Colon (tissue), 2 donors: Measurements from ENCODE around the gene STAM.
"Not testable (repeated sequence)": the region's sequence is repeated elsewhere in the genome, so short reads cannot be mapped to it uniquely, and the experiment has no call there.

ENCODE experiments used
- FAIRE-seq: peaks from 2 replicates; lab custom pipeline; 2012; peaks lifted over from hg19 to GRCh38; lab: Jason Lieb, UNC
- donor health status: control.
- donor health status: control.

The STAM gene

DNA sequence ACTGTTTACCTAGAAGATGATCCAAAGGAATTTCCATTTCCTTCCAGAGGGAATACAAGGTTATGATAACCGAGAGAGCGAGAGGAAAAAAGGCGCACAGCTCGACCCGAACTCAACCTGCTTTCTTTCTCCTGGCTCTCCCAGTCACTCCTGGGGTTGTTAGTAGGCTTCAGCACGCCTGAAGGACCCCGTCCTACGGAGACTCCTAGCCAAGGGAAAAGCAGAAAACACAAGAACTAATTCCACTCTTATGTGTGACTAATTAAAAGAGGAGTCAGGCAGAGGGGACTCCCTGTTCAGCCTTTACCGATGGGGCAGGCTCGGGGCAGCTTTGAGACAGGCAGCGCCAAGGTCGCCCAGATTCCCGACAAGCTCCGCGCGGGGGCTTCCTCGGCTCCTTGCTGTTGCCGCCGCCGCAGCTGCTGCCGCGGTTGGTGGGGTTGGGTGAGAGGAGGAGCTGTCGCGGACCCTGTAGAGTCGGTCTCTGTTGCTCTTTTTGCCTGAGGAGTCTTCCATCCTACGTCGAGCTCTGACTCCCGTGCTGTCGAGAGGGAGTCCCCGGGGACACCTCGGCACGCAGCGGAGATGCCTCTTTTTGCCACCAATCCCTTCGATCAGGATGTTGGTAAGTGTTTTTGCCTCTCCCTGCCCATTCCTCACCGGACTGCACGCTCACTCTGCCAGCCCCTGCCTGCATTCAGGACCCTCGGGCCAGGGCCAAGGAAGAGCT, at the start of gene STAM:
TSS of gene STAM (plus strand) at position 397 of the 730 bp plus-strand sequence. CDS start at position 586, 189 bp downstream.
- FAIRE-seq = no peak

DNA sequence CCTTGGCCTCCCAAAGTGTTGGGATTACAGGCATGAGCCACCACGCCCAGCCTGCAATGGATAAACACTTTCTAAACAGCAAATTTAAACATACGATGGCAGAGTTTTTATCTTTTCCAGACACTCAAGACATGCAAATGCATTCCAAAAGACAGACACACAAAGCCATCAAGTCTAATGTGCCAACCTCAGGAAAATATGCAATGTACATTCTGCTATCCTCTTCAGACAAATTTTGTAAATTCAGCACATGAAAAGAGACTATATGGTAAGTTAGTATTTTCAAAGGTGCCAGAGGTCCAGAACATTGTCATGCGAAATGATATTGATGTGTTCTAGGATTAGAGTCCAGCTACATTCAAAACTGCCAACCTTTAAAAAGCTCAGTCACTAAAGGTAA, 46.6 kb upstream of the STAM start:
- no peak for FAIRE-seq

DNA sequence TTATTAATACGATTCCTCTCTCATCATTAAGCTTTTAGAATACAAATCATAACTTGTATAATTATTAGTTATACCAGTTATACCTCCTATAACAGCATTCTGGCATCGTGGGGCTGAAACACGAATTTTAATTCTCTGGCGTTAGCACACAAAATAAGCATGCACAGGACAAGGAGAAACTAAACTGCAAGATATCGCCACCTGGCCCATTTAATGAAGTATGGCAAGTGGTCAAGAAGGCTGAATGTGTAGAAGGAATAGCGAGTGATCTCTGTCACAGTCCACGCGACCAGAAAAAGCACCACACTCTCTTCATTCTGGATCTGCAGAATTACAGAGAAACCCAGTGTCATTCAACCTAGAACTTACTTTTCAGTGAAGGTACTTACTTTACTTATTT, 44.9 kb upstream of the STAM start:
- no peak for FAIRE-seq

DNA sequence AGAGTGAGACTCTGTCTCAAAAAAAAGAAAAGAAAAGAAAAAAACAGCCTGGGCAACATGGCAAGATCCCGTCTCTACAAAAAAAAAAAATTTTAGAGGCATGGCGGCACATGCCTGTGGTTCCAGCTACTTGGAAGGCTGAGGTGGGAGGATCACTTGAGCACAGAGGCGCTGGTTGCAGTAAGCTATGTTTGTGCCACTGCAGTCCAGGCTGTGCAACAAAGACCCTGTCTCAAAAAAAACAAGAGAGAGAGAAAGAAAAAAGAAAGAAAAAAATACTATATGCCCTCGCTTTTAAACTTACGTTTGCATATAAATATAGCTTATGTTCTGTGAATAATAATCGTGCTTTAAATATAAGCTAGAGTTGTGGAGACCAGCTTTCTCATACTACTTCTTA, 38.0 kb upstream of the STAM start:
- no peak for FAIRE-seq

DNA sequence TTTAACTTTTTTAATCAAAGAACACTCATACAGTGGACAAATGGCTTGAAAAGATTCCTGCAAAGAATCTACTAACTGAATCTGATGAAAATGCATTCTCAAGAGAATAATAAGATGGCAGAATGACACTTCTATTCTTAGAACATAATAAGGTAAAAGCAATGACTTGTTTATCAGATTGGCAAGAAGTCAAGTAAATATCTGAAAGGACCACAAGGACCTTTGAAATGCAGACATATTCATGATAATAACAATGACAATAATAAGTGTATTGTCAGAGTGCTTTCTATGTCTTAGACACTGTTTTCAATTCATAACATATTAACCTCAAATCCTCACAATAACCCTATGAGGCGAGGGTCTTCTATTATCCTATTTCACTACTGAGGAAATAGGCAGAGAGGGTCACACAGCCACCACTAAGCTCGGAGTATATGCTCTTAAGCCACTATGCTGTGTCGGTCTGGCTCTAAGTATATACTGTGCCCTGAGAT, 37.4 kb upstream of the STAM start:
- no peak for FAIRE-seq

DNA sequence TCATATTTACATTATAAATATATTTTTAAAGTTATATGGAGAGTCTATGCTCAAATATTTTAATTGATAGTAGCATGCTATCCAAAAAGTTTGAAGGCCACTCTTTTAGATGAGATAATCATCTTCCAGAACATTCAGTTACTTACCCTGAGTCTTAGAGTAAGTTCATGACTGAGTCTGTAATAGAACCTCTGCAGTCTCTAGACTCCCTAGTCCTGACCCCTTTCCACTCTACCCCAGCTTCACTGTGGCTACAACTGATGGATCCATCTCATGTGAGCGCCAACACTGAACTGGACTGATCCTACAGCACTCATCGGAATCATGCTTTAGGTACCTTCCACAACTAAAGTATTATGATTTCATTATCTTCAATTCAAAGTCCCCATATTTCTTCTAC, 36.9 kb upstream of the STAM start:
- FAIRE-seq = no peak

DNA sequence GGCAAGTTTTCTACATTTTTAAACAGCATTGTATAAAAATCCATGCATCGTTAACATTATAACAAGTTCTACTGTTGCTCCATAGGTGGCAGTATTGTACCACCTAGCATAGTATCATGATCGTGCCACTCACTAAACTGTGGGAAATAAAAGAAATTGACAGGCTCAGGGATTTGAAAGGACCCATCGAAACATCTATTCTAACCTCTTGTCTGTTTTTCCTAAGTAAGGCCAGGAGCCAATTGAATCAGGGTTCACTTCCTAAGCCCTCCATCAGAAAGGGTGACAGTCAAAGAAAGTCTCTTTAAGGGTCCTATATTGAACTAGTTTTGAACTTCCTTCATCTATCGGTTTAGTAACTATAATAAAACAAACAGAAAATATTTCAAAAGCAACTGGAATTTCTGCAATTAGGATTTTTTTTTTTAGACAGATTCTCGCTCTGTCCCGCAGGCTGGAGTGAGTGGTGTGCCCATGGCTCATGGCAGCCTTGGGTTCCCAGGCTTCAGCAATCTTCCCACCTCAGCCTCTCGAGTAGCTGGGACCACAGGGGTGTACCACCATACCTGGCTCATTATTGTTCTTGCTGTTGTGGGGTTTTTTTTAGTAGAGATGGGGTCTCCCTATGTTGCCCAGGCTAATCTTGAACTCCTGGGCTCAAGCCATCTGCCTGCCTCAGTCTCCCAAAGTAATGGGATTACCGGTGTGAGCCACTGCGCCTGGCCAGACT, 36.2 kb upstream of the STAM start:
- no peak for FAIRE-seq

DNA sequence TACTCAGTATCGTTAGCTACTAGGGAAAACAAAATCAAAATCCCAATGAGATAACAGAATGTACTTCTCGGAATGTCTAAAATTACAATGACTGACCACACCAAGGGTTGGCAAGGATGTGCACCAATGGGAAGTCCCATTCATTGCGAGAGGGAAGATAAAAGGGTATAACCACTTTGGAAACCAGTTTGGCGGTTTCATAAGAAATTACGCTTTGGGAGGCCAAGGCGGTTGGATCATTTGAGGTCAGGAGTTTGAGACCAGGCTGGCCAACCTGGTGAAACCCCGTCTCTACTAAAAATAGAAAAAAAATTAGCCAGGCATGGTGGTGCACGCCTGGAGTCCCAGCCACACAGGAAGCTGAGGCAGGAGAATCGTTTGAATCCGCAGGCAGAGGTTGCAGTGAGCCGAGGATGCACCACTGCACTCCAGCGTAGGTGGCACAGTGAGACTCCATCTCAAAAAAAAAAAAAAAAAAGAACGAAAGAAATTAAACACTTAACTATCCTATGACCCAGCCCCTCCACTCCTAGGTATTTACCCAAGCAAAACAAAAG, 34.4 kb upstream of the STAM start:
- no peak for FAIRE-seq

DNA sequence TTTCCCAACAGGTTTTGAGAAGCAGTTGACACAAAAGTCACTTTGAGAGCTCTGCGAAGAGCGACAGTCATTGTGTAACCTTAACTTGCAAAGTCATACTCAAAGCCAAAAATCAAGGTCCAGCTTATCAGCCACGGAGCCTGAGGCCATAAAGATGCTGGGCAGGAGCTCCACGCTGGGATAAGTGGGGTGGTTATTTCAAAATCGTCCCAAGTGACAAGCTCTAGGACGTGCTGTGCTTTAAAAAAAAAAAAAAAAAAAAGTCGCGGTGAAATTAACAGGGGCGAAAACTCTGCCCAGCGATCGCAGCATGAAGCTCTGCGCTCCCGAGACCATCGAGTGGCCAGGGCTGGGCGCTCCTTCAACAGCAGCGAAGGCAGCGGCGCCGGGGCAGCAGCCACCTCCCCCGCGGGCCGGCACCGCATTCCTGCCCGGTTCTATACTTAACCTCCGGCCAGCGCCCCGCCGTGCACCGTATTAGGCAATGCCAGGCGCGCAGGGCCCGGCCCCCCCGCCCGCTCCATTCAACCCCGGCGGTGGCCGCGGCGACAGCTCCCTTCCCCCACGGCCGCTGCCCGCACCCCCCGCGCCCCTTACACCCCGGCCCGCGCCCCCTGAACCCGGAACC, 27.4 kb upstream of the STAM start:
- FAIRE-seq = no peak

DNA sequence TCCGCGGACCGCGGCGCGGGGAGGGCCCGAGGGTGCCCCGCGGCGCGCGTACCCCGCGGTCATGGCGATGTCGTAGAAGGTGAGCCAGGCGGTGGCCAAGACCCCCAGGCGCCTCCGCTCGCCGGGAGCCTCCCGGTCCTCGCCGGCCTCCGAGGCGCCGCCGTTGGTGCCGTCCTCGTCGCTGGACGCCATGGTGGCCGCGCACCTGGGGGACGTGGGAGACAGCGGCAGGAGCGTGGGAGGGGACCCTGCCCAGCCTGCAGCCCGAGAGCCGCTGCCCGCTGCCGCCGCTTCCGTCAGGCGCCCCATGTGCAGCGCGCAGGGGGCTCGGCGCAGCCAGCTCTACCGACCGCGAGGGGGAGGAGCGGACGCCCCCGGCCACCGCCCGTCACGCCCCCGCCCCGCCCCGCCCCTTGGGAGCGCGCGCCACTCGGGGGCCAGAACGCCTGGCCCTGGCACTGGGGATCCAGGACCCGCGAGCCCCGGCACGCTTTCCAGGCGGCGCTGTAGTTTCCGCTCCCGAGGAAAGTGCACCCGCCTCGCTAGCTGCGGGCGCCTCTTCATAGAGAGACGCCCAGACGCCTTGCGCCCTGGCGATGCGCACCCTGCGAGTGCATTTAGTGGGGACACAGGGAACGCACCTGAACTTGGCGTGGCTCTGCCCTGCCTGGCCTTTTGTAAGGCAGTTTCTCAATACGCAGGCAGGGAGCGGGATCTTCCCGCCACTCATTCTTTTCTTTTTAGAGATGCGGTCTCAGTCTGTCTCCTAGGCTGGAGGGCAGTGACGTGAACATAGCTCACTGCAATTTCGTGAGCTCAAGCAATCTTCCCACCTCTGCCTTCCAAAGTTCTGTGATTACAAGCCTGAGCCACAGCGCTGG, 26.7 kb upstream of the STAM start, which contains the start of gene HACD1:
TSS of gene HACD1 (minus strand) at position 344 of the 881 bp plus-strand sequence. CDS start at position 309, 35 bp downstream.
- no peak for FAIRE-seq

DNA sequence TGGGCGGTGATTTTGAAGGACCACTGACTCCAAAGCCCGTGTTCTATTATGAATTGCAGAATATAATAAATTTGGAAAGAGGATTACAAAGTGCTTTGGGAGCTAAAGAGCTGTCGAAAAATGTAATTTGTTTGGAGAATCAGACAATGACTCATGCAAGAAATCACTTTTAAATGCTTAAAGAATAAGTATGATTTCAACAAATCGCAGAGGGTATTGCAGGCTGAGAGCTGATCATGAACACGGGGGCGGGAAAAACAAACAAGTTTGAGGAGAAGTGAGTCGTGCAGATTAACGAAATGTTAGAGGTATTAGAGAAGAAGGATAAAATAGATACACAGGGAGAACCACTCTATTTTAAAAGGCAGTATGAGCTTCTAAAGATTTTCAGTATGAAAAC, 21.9 kb upstream of the STAM start:
- no peak for FAIRE-seq

DNA sequence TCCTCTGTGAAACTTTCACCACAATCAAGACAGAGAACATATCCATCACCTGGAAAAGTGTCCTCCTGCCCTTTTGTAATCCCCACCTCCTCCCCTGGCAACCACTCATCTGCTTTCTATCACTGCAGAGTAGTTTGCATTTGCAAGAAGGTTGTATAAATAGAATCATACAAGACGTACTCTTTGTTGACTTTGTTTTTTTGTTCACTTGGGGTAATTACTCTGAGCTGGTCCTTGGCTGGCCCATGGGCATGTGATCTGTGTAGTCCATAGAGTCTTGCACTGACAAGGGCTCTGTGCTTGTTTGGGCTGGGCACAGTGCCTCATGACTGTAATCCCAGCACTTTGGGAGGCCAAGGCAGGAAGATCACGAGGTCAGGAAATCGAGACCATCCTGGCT, 19.0 kb upstream of the STAM start:
- FAIRE-seq = no peak

DNA sequence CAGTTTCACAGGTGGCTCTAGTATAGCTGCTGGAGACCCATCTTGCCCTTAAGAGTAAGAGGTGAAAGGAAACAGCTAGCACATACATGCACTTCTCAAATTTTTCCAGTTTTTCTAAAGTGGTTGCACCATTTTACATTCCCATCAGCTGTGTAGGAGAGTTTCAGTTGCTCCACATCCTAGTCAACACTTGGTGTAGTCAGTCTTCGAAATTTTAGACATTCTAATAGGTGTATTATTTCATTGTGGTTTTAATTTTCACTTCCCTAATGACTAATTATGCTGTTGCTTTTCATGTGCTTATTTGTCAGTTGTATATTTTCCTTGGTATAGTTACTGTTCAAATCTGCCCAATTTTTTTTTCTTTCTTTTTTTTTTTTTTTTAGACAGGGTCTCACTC, 17.3 kb upstream of the STAM start:
- FAIRE-seq = no peak

DNA sequence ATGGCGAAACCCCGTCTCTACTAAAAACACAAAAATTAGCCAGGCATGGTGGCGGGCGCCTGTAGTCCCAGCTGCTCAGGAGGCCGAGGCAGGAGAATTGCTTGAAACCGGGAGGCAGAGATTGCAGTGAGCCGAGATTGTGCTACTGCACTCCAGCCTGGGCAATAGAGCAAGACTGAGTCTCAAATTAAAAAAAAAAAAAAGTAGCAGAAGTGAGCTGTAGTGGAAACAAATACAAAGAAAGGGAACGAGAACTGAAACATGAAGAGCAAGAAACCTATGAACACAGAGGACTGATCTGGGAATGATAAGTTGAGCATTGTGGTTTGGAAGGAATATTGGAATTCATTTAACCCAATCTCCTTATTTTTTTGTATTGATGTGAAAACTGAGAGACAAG, 11.4 kb upstream of the STAM start:
- not testable (repeated sequence) for FAIRE-seq

DNA sequence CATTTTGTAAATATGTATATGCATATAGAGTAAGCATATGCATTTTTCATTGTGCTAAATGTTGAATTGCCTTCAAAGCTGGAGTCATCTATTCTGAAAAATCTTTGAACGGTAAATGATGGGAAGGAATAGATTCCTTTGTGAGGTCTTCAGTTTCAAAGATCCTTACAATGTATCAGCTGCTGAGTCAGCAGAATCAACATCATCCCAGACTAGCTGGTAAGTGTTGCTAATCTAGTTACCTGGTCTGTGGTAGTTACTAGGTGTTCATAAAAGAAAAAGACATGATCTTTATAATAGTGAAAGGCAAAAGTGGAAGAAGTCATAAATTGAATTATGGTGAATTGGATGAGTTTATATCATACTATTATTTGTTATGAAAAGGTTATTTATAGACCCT, 10.6 kb upstream of the STAM start:
- no peak for FAIRE-seq

DNA sequence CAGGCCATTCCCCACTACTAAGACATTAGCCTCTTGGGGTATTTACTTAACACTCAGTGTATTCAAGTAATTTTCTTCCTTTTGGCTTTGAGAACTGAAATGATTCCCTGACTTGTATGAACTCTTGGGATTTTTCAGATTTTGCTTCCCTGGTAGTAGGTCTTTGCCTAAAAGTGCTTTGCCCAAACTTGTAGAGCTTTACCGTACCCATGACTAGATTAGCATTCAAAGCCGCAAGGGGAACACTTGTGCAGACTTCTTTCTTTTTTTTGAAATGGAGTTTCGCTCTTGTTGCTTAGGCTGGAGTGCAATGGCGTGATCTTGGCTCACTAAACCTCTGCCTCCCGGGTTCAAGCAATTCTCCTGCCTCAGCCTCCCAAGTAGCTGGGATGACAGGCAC, 6.1 kb upstream of the STAM start:
- FAIRE-seq = no peak

DNA sequence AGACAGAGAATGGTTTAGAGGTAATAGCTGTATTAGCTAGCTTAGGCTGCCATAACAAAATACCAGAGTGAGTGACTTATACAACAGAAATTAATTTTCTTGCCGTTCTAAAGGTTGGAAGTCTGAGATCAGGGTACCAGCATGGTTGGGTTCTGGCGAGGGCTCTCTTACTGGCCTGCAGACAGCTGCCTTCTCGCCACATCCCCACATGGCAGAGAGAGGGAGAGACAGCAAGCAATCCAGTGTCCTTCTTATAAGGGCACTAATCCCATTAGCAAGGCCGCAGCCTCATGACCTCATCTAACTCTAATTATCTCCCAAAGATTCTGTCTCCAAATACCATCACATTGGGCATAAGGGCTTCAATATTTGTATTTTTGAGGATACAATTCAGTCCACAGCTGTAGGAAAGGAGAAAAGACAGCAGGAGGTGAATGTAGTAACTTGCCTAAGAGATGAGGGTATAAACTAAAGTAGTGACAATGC, 3.6 kb upstream of the STAM start:
- FAIRE-seq = no peak

DNA sequence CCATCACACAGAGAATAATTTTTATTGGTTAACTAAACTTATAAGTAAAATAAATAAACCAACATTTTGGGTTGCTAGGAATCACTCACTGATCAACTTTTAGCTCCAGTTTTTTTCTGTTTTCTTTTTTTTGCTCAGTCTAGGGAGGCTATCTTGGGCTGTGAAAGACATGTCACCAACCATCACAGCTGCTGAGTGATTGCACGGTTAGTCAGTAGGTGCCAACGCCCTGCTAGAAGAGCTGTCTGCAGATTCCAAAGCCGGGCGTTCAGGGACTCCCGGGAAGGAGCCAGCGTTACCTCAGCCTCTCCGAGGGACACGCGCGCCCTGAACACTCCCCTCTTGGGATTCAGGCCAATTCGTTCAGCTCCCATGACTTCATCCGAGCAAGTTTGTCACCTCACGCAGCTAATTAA, 604 bp upstream of the STAM start:
- no peak for FAIRE-seq

DNA sequence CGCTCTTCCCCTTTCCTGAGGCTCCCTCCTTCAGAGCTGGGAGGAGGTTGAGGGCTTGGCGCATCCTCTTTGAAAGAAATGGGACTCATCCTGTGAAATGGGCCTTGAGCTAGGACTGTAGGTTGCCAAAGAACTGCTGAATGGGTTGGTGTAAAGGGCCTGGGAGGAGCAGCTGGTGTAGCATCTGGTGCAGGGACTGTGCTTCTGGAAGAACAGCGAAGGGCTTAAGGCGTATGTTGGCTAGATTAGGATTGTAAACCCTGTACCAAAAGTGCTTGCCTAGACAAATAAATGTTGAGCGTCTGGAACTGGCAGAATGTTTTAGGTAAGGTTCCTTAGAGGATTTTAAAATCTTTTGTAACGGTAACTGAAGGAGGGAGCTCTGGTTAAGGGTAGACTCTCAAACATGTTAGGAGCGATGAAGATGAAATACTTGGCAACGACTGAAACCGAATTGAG, 563 bp downstream of the STAM start:
- FAIRE-seq = no peak

DNA sequence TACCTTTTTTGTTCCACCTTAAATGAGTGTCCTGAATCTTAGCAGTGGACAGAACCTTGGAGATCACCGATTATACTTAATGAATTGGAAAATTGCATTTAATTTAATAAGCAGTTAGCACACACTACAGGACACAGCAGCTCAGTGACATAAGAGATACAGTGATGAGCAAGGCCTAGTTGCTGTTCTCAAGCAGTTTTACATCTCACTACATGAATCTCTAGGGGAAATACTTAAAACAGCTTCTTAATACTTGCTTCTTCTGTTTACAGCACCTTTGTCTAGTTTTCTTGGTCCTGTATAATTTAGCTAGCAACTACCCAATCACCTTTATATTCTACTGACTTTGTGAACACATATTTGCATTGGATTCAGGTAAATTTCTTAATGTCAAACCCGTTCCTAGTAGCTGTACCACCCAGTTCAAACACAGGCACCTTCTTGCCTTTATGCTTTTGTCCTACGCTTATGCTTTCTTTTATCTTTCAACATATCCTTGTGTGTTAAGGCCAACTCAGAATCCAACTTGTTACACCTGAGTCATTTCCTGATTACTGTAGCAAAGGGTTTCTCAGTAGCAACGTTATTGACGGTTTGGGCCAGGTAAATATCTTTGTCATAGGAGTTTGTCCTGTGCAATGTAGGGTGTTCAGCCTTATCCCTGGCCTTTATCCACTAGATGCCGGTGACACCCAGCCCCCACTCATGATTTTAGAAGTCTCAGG, 1.8 kb downstream of the STAM start:
- FAIRE-seq = no peak

DNA sequence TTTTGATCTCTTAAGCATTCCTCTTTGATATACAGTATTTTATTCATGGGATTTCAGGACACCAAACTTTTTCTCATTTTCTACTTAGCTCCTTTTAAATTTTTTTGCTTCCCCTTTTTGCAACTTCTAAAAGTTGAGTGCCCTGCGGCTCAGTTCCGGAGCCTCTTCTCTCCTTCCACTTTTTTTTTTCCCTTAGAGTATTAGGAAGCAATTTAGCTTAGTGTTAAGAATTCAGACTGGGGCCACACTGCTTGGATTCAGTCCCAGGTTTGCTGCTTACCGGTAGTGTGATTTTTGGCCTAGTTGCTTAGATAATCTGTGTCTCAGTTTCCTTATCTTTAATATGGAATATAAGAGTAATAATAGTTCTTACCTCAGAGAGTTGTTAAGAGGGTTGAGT, 3.4 kb downstream of the STAM start:
- FAIRE-seq = no peak
